ENCODE measurements around the gene ITGA1.

DNA sequence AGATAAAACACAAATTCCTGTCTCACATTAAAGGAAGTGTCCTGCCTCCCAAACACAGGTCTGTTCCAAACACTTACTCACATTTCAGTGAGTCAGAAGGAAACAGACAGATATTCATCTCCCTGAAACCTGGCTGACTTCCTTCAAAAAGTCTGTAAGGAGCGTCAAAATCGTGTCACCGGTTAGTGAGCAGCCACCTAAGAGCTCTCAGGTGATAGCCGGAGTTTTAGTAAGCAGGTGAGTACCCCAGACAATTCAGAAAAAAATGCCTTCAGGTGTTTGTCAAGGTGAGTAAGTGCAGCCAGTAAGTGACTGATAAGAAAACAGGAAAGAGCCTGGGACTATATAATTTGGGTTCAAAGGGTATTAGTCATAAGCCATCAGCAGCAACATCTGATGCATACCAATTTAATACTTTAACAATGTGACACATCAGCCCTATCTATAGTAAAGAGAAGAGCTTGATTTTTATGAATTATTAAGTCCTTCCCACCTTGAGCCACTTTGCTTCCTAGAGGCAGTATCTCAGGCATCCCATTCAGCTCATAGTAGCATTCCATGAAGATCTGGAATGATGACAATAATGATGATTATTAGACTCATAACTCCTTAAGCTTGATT lies 200.1 kb downstream of the ITGA1 start:
- TF ChIP-seq, protein P1, sequence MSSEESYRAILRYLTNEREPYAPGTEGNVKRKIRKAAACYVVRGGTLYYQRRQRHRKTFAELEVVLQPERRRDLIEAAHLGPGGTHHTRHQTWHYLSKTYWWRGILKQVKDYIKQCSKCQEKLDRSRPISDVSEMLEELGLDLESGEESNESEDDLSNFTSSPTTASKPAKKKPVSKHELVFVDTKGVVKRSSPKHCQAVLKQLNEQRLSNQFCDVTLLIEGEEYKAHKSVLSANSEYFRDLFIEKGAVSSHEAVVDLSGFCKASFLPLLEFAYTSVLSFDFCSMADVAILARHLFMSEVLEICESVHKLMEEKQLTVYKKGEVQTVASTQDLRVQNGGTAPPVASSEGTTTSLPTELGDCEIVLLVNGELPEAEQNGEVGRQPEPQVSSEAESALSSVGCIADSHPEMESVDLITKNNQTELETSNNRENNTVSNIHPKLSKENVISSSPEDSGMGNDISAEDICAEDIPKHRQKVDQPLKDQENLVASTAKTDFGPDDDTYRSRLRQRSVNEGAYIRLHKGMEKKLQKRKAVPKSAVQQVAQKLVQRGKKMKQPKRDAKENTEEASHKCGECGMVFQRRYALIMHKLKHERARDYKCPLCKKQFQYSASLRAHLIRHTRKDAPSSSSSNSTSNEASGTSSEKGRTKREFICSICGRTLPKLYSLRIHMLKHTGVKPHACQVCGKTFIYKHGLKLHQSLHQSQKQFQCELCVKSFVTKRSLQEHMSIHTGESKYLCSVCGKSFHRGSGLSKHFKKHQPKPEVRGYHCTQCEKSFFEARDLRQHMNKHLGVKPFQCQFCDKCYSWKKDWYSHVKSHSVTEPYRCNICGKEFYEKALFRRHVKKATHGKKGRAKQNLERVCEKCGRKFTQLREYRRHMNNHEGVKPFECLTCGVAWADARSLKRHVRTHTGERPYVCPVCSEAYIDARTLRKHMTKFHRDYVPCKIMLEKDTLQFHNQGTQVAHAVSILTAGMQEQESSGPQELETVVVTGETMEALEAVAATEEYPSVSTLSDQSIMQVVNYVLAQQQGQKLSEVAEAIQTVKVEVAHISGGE (tag by site-specific recombination; conservative IDR thresholded peaks at IDR 0.05; ENCODE audit: low read depth): no peak
- no peak for TF ChIP-seq EGR2 (tag by site-specific recombination; IDR thresholded peaks at IDR 0.05; ENCODE audit: low read depth)
- TF ChIP-seq, protein P2, sequence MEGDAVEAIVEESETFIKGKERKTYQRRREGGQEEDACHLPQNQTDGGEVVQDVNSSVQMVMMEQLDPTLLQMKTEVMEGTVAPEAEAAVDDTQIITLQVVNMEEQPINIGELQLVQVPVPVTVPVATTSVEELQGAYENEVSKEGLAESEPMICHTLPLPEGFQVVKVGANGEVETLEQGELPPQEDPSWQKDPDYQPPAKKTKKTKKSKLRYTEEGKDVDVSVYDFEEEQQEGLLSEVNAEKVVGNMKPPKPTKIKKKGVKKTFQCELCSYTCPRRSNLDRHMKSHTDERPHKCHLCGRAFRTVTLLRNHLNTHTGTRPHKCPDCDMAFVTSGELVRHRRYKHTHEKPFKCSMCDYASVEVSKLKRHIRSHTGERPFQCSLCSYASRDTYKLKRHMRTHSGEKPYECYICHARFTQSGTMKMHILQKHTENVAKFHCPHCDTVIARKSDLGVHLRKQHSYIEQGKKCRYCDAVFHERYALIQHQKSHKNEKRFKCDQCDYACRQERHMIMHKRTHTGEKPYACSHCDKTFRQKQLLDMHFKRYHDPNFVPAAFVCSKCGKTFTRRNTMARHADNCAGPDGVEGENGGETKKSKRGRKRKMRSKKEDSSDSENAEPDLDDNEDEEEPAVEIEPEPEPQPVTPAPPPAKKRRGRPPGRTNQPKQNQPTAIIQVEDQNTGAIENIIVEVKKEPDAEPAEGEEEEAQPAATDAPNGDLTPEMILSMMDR (tag by site-specific recombination; IDR thresholded peaks at IDR 0.05): no peak
